B cell (primary cell): ENCODE data around the gene POU2AF1. TPM values are rescaled to one million over a fixed set of nuclear protein-coding genes. Genes with fewer than 3 reads are reported as not detected.

Experiments used
- ATAC-seq: fragments of 200-7000 bp; cut with Tn5 transposase; one replicate; pipeline ENCODE4 v1.10.0; 2021; ENCODE audit warnings: low read depth, mild to moderate bottlenecking, moderate number of reproducible peaks, moderate library complexity
- CTCF ChIA-PET: fragments of 350-600 bp; sonication (Branson Sonifier 250); formaldehyde crosslinking; loops from one replicate; lab custom pipeline; 2021; ENCODE audit warnings: antibody characterized with exemption, inconsistent platforms; lab: Charles Lee
- POLR2A ChIA-PET: fragments of 350-600 bp; sonication (Branson Sonifier 250); formaldehyde crosslinking; loops from one replicate; lab custom pipeline; 2021; ENCODE audit warnings: antibody characterized with exemption; lab: Charles Lee
- DNase-seq: peaks from one replicate; pipeline ENCODE4 v3.0.0; 2013
- H2AFZ ChIP-seq: 2 replicates; pipeline ENCODE4 v1.6.1; 2012; ENCODE audit warnings: mild to moderate bottlenecking, low read depth, low read length; ENCODE audit not compliant: insufficient read depth, poor library complexity, severe bottlenecking
- H3K27ac ChIP-seq, 2 donors: 1 replicate in 1 of 2; 2 replicates in 1 of 2; pipeline ENCODE4 v1.5.1; 2012 to 2013; ENCODE audit warnings: low read length in 2 of 2, mild to moderate bottlenecking in 2 of 2, moderate library complexity in 1 of 2
- H3K27me3 ChIP-seq, 4 experiments: fragments of 200-600 bp in 1 of 4; sonication (generic) in 1 of 4; replicated peaks in 1 of 4; 1 replicate in 2 of 4; 2 replicates in 2 of 4; pipeline versions ENCODE4 v1.6.1 to v1.7.0; 2013 to 2016; ENCODE audit warnings: low read length in 3 of 4, mild to moderate bottlenecking in 2 of 4, mixed read lengths in 1 of 4, moderate library complexity in 1 of 4; ENCODE audit not compliant: insufficient read depth in 4 of 4, control insufficient read depth in 3 of 4; ENCODE audit errors: control extremely low read depth in 1 of 4
- H3K36me3 ChIP-seq, 2 experiments: replicated peaks in 1 of 2; 1 replicate in 1 of 2; 2 replicates in 1 of 2; pipeline versions ENCODE4 v1.6.1 to v1.7.1; 2013; ENCODE audit warnings: low read length in 1 of 2; ENCODE audit not compliant: insufficient read depth in 2 of 2, control insufficient read depth in 1 of 2; ENCODE audit errors: control extremely low read depth in 1 of 2, extremely low read depth in 1 of 2
- H3K4me1 ChIP-seq, 2 donors: fragments of 200-600 bp in 1 of 2; sonication (generic) in 1 of 2; 1 replicate in 1 of 2; 2 replicates in 1 of 2; pipeline versions ENCODE4 v1.5.1 to v1.6.1; 2013 to 2017; ENCODE audit warnings: low read length in 2 of 2; ENCODE audit not compliant: control insufficient read depth in 2 of 2, insufficient read depth in 2 of 2
- H3K4me2 ChIP-seq: replicated peaks from 2 replicates; pipeline ENCODE3; 2012; ENCODE audit warnings: mild to moderate bottlenecking, low read depth, low read length; ENCODE audit not compliant: poor library complexity, severe bottlenecking
- H3K4me3 ChIP-seq, 5 experiments: fragments of 200-600 bp in 1 of 5; sonication (generic) in 1 of 5; 1 replicate in 3 of 5; 2 replicates in 2 of 5; pipeline versions ENCODE4 v1.5.1 to v1.7.0; 2011 to 2016; ENCODE audit warnings: low read length in 4 of 5, mild to moderate bottlenecking in 4 of 5, low read depth in 2 of 5, control low read depth in 1 of 5, moderate library complexity in 1 of 5; ENCODE audit not compliant: insufficient read depth in 1 of 5; ENCODE audit errors: control extremely low read depth in 1 of 5, extremely low read depth in 1 of 5
- H3K79me2 ChIP-seq: fragments of 200-600 bp; sonication (generic); one replicate; pipeline ENCODE4 v1.6.0; 2016; ENCODE audit warnings: low read length; ENCODE audit not compliant: control insufficient read depth, insufficient read depth
- H3K9ac ChIP-seq: fragments of 200-600 bp; sonication (generic); 2 replicates; pipeline ENCODE4 v1.6.1; 2017; ENCODE audit warnings: mild to moderate bottlenecking, low read length, moderate library complexity
- H3K9me3 ChIP-seq, 3 donors: one replicate each; pipeline versions ENCODE4 v1.6.1 to v1.7.1; 2013; ENCODE audit warnings: low read length in 2 of 3; ENCODE audit not compliant: control insufficient read depth in 2 of 3, insufficient read depth in 1 of 3; ENCODE audit errors: control extremely low read depth in 1 of 3
- H4K20me1 ChIP-seq: 2 replicates; pipeline ENCODE4 v1.6.0; 2012; ENCODE audit warnings: mild to moderate bottlenecking, low read length; ENCODE audit not compliant: insufficient read depth, control insufficient read depth, poor library complexity, severe bottlenecking
- H3K27ac Mint-ChIP-seq: one replicate; pipeline ENCODE4 v1.8.0; 2021; ENCODE audit warnings: mixed read lengths
- H3K27me3 Mint-ChIP-seq: one replicate; pipeline ENCODE4 v1.8.0; 2021; ENCODE audit warnings: mixed read lengths
- H3K4me1 Mint-ChIP-seq: one replicate; pipeline ENCODE4 v1.8.0; 2021; ENCODE audit warnings: mixed read lengths
- H3K4me3 Mint-ChIP-seq: one replicate; pipeline ENCODE4 v1.8.0; 2021; ENCODE audit warnings: mixed read lengths
- H3K9me3 Mint-ChIP-seq: one replicate; pipeline ENCODE4 v1.8.0; 2022; ENCODE audit warnings: mixed read lengths; ENCODE audit not compliant: insufficient read depth
- CTCF ChIP-seq: fragments of 200-600 bp; IDR thresholded peaks from one replicate; pipeline ENCODE4 v1.8.0; 2022; ENCODE audit warnings: antibody characterized with exemption, mild to moderate bottlenecking
- EZH2 ChIP-seq: IDR thresholded peaks from 2 replicates; pipeline ENCODE4 v1.6.1; 2012; ENCODE audit warnings: borderline replicate concordance, low read depth, mild to moderate bottlenecking, moderate library complexity, low read length; ENCODE audit not compliant: insufficient read depth, poor library complexity, severe bottlenecking
- WGBS: methylation state at CpG from one replicate; pipeline ENCODE4 v1.1.5; 2013; ENCODE audit warnings: missing lambda C conversion rate; ENCODE audit not compliant: insufficient coverage; 5-methylcytosine and 5-hydroxymethylcytosine counted together
- intact Hi-C: fragments of 100-400 bp; cut with micrococcal nuclease; formaldehyde crosslinking; loops from one replicate; pipeline ENCODE4 v1.10.0; 2022
- polyA plus RNA-seq: library from polyadenylated mRNA; depleted of rRNA; stranded (reverse); fragments of >200 nt; gene quantifications from 2 replicates; pipeline ENCODE4 v1.2.3, GENCODE V29; 2012
- total RNA-seq, 2 donors: library from RNA; stranded (reverse); fragments of 120-200 nt in 1 of 2; gene quantifications; 1 replicate in 1 of 2; 2 replicates in 1 of 2; pipeline versions ENCODE4 v1.2.3 to v1.2.4, GENCODE V29; 2013 to 2022

The POU2AF1 gene
- total and polyA plus RNA-seq, 2 donors (not counting 1 experiment from before 2014, with no cell fraction given), result 308 to 407 TPM

GRCh38 chr11:111428113-111428876 lies 49.2 kb upstream of the POU2AF1 start:
- ChIA-PET POLR2A (interaction anchor here (0.6 kb wide), 1 partner anchor 250 kb away, joined by 8 read pairs; no protein-coding TSS in a partner anchor), CTCF (interaction anchor here (0.6 to 27.6 kb wide), 31 partner anchors 9 to 1189 kb away, joined by 3 to 922 read pairs (median 4); partner anchors contain the start of genes FDX1, POU2AF1 and POU2AF3)
- Mint-ChIP-seq H3K4me1 (peaks cover 7% of the 10 kb centered on the region), H3K9me3 (no peaks in the 10 kb centered on the region), H3K27me3 (no peaks in the 10 kb centered on the region), H3K4me3 (no peak overlapping the region), H3K27ac (no peak overlapping the region)
- Histone ChIP-seq H3K27me3 (peaks cover 0 to 4% (median 0%) of the 10 kb centered on the region in 4 experiments), H3K36me3 (no peaks in the 10 kb centered on the region), H3K4me1 (peaks cover 2 to 3% of the 10 kb centered on the region in 2 donors), H4K20me1 (no peaks in the 10 kb centered on the region), H3K79me2 (peaks cover 18% of the 10 kb centered on the region), H3K4me2 (no peak overlapping the region), H3K27ac (no peak overlapping the region), H2AFZ (no peak overlapping the region), H3K4me3 (no peak overlapping the region), H3K9me3 (no peaks in the 10 kb centered on the region), H3K9ac (no peak overlapping the region)
- no peak for DNase-seq
- intact Hi-C loops, result loop anchor here (10.0 kb wide), 1 partner anchor 713 kb away; the partner anchor contains the start of gene ARHGAP20
- no peak for ATAC-seq
- no peak for TF ChIP-seq CTCF
- WGBS, result 88% methylated on average over 3 of the region's 5 CpGs

GRCh38 chr11:111427471-111427912 lies 48.4 kb upstream of the POU2AF1 start:
- no peak for TF ChIP-seq EZH2
- TF ChIP-seq CTCF, result no peak
- Mint-ChIP-seq H3K4me1 (peaks cover 15% of the 10 kb centered on the region), H3K27ac (no peak overlapping the region), H3K9me3 (no peaks in the 10 kb centered on the region), H3K27me3 (no peaks in the 10 kb centered on the region), H3K4me3 (no peak overlapping the region)
- no peak overlapping the region for H3K9ac ChIP-seq
- intact Hi-C loops, result loop anchor here (10.0 kb wide), 1 partner anchor 713 kb away; the partner anchor contains the start of gene ARHGAP20
- H3K9me3 ChIP-seq, result no peaks in the 10 kb centered on the region
- no peak overlapping the region for H3K27ac ChIP-seq
- 57% methylated on average over 3 of the region's 4 CpGs for WGBS
- H3K79me2 ChIP-seq, result peaks cover 24% of the 10 kb centered on the region
- no peak for ATAC-seq
- no peaks in the 10 kb centered on the region for H3K36me3 ChIP-seq
- H3K4me2 ChIP-seq, result no peak overlapping the region
- H4K20me1 ChIP-seq, result no peaks in the 10 kb centered on the region
- no peak overlapping the region for H3K4me3 ChIP-seq
- H3K4me1 ChIP-seq, result peaks cover 10 to 11% of the 10 kb centered on the region in 2 donors
- no peak overlapping the region for H2AFZ ChIP-seq
- DNase-seq, result no peak
- POLR2A ChIA-PET, result no interaction called here
- CTCF ChIA-PET, result interaction anchor here (0.6 to 27.6 kb wide), 14 partner anchors 8 to 997 kb away, joined by 3 to 922 read pairs (median 10); partner anchors contain the start of genes FDX1, POU2AF1 and POU2AF3
- H3K27me3 ChIP-seq, result peaks cover 0 to 4% (median 0%) of the 10 kb centered on the region in 4 experiments
